Measurements from ENCODE around the gene NUP210L.

DNA sequence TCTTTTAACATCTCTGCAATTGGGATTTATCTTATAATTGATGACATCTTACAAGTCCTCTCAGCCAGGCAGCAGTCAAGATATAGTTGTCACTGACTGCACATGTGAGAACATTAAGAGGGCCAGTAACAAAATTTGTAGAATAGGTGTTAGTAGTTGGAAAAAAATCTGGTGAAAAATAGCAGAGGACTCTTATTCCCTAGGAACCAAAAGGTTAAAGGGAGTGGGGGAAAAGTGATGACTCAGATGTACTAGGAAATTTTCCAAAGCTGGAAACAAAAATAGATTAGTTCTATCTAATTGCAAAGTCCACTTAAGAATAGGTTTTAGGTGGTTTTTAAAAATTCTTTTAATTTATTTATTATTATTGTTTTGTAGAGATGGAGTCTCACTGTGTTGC is 3.6 kb downstream of the NUP210L start:
- TF ChIP-seq POLR2AphosphoS5 (IDR thresholded peaks at IDR 0.05) (no peak), EP300 (IDR thresholded peaks at IDR 0.05; ENCODE audit: low read depth) (no peak), POLR2A (IDR thresholded peaks at IDR 0.05) (no peak)
- TF ChIP-seq, protein P1, sequence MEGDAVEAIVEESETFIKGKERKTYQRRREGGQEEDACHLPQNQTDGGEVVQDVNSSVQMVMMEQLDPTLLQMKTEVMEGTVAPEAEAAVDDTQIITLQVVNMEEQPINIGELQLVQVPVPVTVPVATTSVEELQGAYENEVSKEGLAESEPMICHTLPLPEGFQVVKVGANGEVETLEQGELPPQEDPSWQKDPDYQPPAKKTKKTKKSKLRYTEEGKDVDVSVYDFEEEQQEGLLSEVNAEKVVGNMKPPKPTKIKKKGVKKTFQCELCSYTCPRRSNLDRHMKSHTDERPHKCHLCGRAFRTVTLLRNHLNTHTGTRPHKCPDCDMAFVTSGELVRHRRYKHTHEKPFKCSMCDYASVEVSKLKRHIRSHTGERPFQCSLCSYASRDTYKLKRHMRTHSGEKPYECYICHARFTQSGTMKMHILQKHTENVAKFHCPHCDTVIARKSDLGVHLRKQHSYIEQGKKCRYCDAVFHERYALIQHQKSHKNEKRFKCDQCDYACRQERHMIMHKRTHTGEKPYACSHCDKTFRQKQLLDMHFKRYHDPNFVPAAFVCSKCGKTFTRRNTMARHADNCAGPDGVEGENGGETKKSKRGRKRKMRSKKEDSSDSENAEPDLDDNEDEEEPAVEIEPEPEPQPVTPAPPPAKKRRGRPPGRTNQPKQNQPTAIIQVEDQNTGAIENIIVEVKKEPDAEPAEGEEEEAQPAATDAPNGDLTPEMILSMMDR (IDR thresholded peaks at IDR 0.05), result no peak
